ENCODE results near the gene SGCD.

DNA sequence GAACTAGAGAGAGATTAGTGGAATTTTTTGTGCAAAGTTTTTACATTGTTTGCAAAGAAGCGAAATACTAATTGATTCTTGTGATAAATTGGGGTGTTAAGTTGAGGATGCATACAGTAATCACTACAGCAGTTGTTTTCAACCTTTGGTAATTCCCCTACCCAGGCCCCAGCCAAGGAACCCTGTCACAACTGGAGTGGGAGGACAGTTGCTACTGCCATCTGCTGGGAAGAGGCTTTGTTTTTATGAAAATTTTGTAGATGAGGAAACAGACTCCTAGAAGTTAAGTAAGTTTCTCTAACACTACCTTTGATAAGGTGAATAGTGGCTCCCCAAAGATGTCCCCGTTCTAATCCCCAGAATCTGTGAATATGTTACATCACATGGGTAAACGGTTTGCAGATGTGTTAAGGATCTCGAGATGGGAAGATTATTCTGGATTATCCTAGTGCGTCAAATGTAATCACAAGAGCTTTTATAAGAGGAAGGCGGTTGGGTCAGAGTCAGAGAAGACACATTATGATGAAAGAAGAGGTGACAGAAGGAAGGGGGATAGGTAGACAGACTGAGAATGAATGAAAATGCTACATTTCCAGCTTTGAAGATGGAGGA, 489.1 kb downstream of the SGCD start:
- TF ChIP-seq, protein P1, sequence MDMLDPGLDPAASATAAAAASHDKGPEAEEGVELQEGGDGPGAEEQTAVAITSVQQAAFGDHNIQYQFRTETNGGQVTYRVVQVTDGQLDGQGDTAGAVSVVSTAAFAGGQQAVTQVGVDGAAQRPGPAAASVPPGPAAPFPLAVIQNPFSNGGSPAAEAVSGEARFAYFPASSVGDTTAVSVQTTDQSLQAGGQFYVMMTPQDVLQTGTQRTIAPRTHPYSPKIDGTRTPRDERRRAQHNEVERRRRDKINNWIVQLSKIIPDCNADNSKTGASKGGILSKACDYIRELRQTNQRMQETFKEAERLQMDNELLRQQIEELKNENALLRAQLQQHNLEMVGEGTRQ (IDR thresholded peaks at IDR 0.05; ENCODE audit: borderline replicate concordance, low read depth, low read length): no peak
- no peak for TF ChIP-seq SIN3A (IDR thresholded peaks at IDR 0.05; ENCODE audit: borderline replicate concordance, low read depth, low read length)
- TF ChIP-seq, protein P2, sequence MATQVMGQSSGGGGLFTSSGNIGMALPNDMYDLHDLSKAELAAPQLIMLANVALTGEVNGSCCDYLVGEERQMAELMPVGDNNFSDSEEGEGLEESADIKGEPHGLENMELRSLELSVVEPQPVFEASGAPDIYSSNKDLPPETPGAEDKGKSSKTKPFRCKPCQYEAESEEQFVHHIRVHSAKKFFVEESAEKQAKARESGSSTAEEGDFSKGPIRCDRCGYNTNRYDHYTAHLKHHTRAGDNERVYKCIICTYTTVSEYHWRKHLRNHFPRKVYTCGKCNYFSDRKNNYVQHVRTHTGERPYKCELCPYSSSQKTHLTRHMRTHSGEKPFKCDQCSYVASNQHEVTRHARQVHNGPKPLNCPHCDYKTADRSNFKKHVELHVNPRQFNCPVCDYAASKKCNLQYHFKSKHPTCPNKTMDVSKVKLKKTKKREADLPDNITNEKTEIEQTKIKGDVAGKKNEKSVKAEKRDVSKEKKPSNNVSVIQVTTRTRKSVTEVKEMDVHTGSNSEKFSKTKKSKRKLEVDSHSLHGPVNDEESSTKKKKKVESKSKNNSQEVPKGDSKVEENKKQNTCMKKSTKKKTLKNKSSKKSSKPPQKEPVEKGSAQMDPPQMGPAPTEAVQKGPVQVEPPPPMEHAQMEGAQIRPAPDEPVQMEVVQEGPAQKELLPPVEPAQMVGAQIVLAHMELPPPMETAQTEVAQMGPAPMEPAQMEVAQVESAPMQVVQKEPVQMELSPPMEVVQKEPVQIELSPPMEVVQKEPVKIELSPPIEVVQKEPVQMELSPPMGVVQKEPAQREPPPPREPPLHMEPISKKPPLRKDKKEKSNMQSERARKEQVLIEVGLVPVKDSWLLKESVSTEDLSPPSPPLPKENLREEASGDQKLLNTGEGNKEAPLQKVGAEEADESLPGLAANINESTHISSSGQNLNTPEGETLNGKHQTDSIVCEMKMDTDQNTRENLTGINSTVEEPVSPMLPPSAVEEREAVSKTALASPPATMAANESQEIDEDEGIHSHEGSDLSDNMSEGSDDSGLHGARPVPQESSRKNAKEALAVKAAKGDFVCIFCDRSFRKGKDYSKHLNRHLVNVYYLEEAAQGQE (IDR thresholded peaks at IDR 0.05; ENCODE audit: low read depth, low read length): no peak

Measured in SK-N-SH (cell line).